Renal pelvis (tissue), 12 donors: Measurements from ENCODE around the gene PPEF1. TPM values are rescaled to one million over a fixed set of nuclear protein-coding genes. Genes with fewer than 3 reads are reported as not detected.
A peak's percentile ranks its signal among the peaks of the same experiment; 100 is the strongest.

Experiments used
- DNase-seq: peaks from one replicate; pipeline ENCODE4 v3.0.0-alpha.2; 2013
- long read RNA-seq, 16 experiments: transcript quantifications; one replicate each; lab custom pipeline, GENCODE V29; 2026
- polyA plus RNA-seq, 3 donors: library from polyadenylated mRNA; unstranded; fragments of 120-200 nt; gene quantifications; one replicate each; pipeline ENCODE4 v1.2.1, GENCODE V29; 2013; ENCODE audit not compliant: insufficient read length in 3 of 3

PPEF1 gene
- polyA plus RNA-seq: under 1 TPM; 0.47 to 0.55 (median 0.48) TPM
- long read RNA-seq, donor 1: 0 reads
- long read RNA-seq, donor 2: 0 reads
- long read RNA-seq, donor 3: 0 reads
- long read RNA-seq, donor 4: 0 reads
- long read RNA-seq, donor 5: 0 reads
- long read RNA-seq, donor 6: 0 reads
- long read RNA-seq, donor 7: 0 reads
- long read RNA-seq, donor 8: 0 reads
- long read RNA-seq, donor 9: 0 reads
- long read RNA-seq, donor 10: 0 reads
- long read RNA-seq, donor 11: 0 reads
- long read RNA-seq, donor 12: 0 reads
- long read RNA-seq, donor 13: 0 reads
- long read RNA-seq, donor 14: 0 reads
- long read RNA-seq, donor 15: 0 reads
- long read RNA-seq, donor 16: 0 reads

- no peak for DNase-seq
Observed at GRCh38 chrX:18707426-18708049, at the start of gene PPEF1. Gene PPEF1, plus strand, starts transcription at chrX:18707645. Its CDS starts 136 bp downstream, at chrX:18707781.

- no peak for DNase-seq
Observed at GRCh38 chrX:18661273-18661672, 46.2 kb upstream of the PPEF1 start.

GRCh38 chrX:18664947-18665346 lies 42.5 kb upstream of the PPEF1 start:
- no peak for DNase-seq

GRCh38 chrX:18666614-18667013 lies 40.8 kb upstream of the PPEF1 start:
- DNase-seq: no peak

GRCh38 chrX:18668071-18668835 lies 39.2 kb upstream of the PPEF1 start:
- no peak for DNase-seq

GRCh38 chrX:18672008-18672407 lies 35.4 kb upstream of the PPEF1 start, which contains the start of gene RS1:
Gene RS1, minus strand, starts transcription at chrX:18672108. Its CDS starts 40 bp downstream, at chrX:18672068.
- DNase-seq: no peak

- DNase-seq: peak; percentile 7
Observed at GRCh38 chrX:18674417-18674787, 33.0 kb upstream of the PPEF1 start.

GRCh38 chrX:18674788-18675735 lies 32.4 kb upstream of the PPEF1 start:
- DNase-seq: peak; percentile 69

GRCh38 chrX:18676050-18676449 lies 31.4 kb upstream of the PPEF1 start:
- no peak for DNase-seq

GRCh38 chrX:18676470-18676869 lies 31.0 kb upstream of the PPEF1 start:
- DNase-seq: peak; percentile 9

GRCh38 chrX:18677161-18677869 lies 30.1 kb upstream of the PPEF1 start:
- DNase-seq: no peak

- no peak for DNase-seq
Observed at GRCh38 chrX:18681996-18682395, 25.4 kb upstream of the PPEF1 start.

- DNase-seq: no peak
Observed at GRCh38 chrX:18682979-18683387, 24.5 kb upstream of the PPEF1 start.

GRCh38 chrX:18687856-18688495 lies 19.5 kb upstream of the PPEF1 start:
- no peak for DNase-seq

GRCh38 chrX:18691431-18691830 lies 16.0 kb upstream of the PPEF1 start:
- no peak for DNase-seq

- no peak for DNase-seq
Observed at GRCh38 chrX:18692541-18692940, 14.9 kb upstream of the PPEF1 start.

GRCh38 chrX:18696653-18697052 lies 10.8 kb upstream of the PPEF1 start:
- no peak for DNase-seq

- DNase-seq: no peak
Observed at GRCh38 chrX:18698737-18699650, 8.5 kb upstream of the PPEF1 start.
